HG02840 (cell line): ENCODE data around the gene POLR2L.

Source experiments
- ATAC-seq: cut with Tn5 transposase; IDR thresholded peaks from one replicate; pipeline ENCODE4 v1.9.1; 2021; ENCODE audit warnings: mild to moderate bottlenecking, moderate library complexity, moderate number of reproducible peaks; ENCODE audit not compliant: unreplicated experiment, low FRiP score

Gene POLR2L

GRCh38 chr11:798093-798713 lies 44.1 kb downstream of the POLR2L start, which contains the start of gene SLC25A22:
TSS of gene SLC25A22 (minus strand) at chr11:798281. CDS start at chr11:795006, 3,275 bp downstream.
- ATAC-seq = peak; percentile 53

- ATAC-seq = peak; percentile 37
Observed at GRCh38 chr11:797296-798092, 44.8 kb downstream of the POLR2L start.

GRCh38 chr11:796565-797295 lies 45.6 kb downstream of the POLR2L start:
- ATAC-seq = no peak

GRCh38 chr11:795634-796564 lies 46.4 kb downstream of the POLR2L start:
- ATAC-seq = no peak

- no peak for ATAC-seq
Observed at GRCh38 chr11:794766-795633, 47.3 kb downstream of the POLR2L start.

GRCh38 chr11:794013-794765 lies 48.1 kb downstream of the POLR2L start:
- ATAC-seq = no peak

- ATAC-seq = no peak
Observed at GRCh38 chr11:793556-793955, 48.8 kb downstream of the POLR2L start.

- no peak for ATAC-seq
Observed at GRCh38 chr11:792873-793272, 49.5 kb downstream of the POLR2L start.

- no peak for ATAC-seq
Observed at GRCh38 chr11:792535-792821, 49.9 kb downstream of the POLR2L start.

GRCh38 chr11:791658-792534 lies 50.4 kb downstream of the POLR2L start:
- no peak for ATAC-seq

GRCh38 chr11:790721-791564 lies 51.4 kb downstream of the POLR2L start:
- ATAC-seq = no peak

- ATAC-seq = no peak
Observed at GRCh38 chr11:789943-790342, 52.4 kb downstream of the POLR2L start, which contains the start of gene CEND1. TSS of gene CEND1 (minus strand) at chr11:790090. CDS start at chr11:788576, 1,514 bp downstream.
